Sigmoid colon (tissue), 7 donors: ENCODE measurements around the gene PDE6C. TPM values are rescaled to one million over a fixed set of nuclear protein-coding genes. Genes with fewer than 3 reads are reported as not detected.
"Not testable (repeated sequence)": the region's sequence is repeated elsewhere in the genome, so short reads cannot be mapped to it uniquely, and the experiment has no call there.

ENCODE experiments used
- DNase-seq: peaks from one replicate; pipeline ENCODE4 v3.0.0-alpha.2; 2019
- H3K27ac ChIP-seq, 4 donors: fragments of 200-600 bp; sonication (generic); one replicate each; pipeline ENCODE4 v1.5.1; 2016 to 2019; ENCODE audit warnings: mild to moderate bottlenecking in 1 of 4
- H3K27me3 ChIP-seq, 3 donors: fragments of 200-600 bp; sonication (generic); one replicate each; pipeline ENCODE4 v1.5.1; 2019; ENCODE audit warnings: mild to moderate bottlenecking in 1 of 3
- H3K36me3 ChIP-seq, 4 donors: fragments of 200-600 bp; sonication (generic); one replicate each; pipeline ENCODE4 v1.5.1; 2016 to 2019
- H3K4me1 ChIP-seq, 4 donors: fragments of 200-600 bp; sonication (generic); one replicate each; pipeline ENCODE4 v1.5.1; 2017 to 2019
- H3K4me3 ChIP-seq, 4 donors: fragments of 200-600 bp; sonication (generic); one replicate each; pipeline ENCODE4 v1.5.1; 2017 to 2019; ENCODE audit warnings: mild to moderate bottlenecking in 2 of 4, moderate library complexity in 1 of 4
- H3K9me3 ChIP-seq, 4 donors: fragments of 200-600 bp in 3 of 4; sonication (generic) in 3 of 4; one replicate each; pipeline versions ENCODE4 v1.5.1 to v1.6.1; 2013 to 2019
- EP300 ChIP-seq, 4 donors: sonication (generic); formaldehyde crosslinking; IDR thresholded peaks; one replicate each; pipeline ENCODE4 v1.6.1; 2017; ENCODE audit warnings: antibody characterized with exemption in 4 of 4
- POLR2A ChIP-seq, 2 donors: fragments of 450-650 bp; IDR thresholded peaks; one replicate each; pipeline ENCODE4 v1.6.1; 2016; ENCODE audit warnings: antibody characterized with exemption in 2 of 2, mild to moderate bottlenecking in 2 of 2, moderate library complexity in 2 of 2
- POLR2AphosphoS5 ChIP-seq, 4 donors: sonication (generic); formaldehyde crosslinking; IDR thresholded peaks; one replicate each; pipeline ENCODE4 v1.6.1; 2017; ENCODE audit warnings: antibody characterized with exemption in 4 of 4
- WGBS, 2 donors: extraction: QIAGEN DNeasy Blood & Tissue Kit; methylation state at CpG; one replicate each; pipeline ENCODE4 v1.1.7; 2013; 5-methylcytosine and 5-hydroxymethylcytosine counted together
- intact Hi-C: fragments of 100-400 bp; cut with DNase I; formaldehyde crosslinking; loops from one replicate; pipeline ENCODE4 v1.15.1; 2023
- polyA plus RNA-seq, 3 donors: library from polyadenylated mRNA; stranded (reverse); fragments of 200-250 nt; gene quantifications; one replicate each; pipeline ENCODE4 v1.2.3, GENCODE V29; 2013
- total RNA-seq, 4 donors: library from RNA; depleted of rRNA; stranded (reverse); fragments of >200 nt; gene quantifications; one replicate each; pipeline ENCODE4 v1.1.0, GENCODE V29; 2016
- TF ChIP-seq, protein P1 (sequence below), 4 experiments: fragments of 450-650 bp in 3 of 4; fragments of 200-600 bp in 1 of 4; IDR thresholded peaks; one replicate each; pipeline ENCODE4 v1.5.1; 2016 to 2019; ENCODE audit warnings: antibody characterized with exemption in 4 of 4, mild to moderate bottlenecking in 3 of 4, moderate library complexity in 2 of 4
- donor health status: healthy with polysubstance abuse.
- donor health status: Bipolar disorder and iron deficiency.
- donor health status: healthy.

Gene PDE6C
- total and polyA plus RNA-seq, 7 donors: not detected

DNA sequence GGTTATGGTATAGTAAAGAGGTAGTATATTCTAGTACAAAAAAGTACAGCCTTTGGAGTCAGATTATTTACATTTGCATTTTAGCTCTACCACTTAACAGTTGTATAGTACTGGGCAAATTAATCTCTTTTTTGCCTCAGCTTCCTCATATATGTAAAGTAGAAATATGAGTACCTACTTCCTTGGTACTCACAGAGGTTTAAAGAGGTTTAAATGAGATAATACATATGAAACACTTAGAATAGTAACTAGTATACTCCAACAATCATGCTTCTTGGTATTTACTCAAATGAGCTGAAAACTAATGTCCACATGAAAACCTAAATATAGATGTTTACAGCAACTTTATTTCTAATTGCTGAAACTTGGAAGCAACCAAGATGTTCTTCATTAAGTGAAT is 75.4 kb downstream of the PDE6C start:
- peaks cover 0 to 59% (median 11%) of the 10 kb centered on the region in 4 donors for H3K36me3 ChIP-seq

DNA sequence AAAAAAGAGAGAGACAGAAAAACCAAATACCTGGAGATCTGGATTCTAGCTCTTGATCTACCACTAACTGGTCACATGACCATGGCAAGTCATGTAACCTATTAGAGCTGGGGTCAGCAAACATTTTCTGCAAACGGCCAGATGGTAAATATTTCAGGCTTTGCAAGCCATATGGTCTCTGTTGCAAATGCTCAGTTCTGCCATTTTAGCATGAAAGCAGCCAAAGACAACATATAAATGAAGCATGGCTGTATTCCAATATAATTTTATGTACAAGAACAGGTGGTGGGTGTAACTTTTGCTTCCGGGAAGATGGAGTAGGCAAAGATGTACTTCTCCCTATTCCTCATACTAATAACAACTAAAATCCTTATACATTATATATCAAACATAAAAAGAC is 83.4 kb downstream of the PDE6C start:
- TF ChIP-seq POLR2A (IDR thresholded peaks at IDR 0.05) (no peak), POLR2AphosphoS5 (IDR thresholded peaks at IDR 0.05) (no peak), EP300 (IDR thresholded peaks at IDR 0.05) (no peak)
- TF ChIP-seq, protein P1, sequence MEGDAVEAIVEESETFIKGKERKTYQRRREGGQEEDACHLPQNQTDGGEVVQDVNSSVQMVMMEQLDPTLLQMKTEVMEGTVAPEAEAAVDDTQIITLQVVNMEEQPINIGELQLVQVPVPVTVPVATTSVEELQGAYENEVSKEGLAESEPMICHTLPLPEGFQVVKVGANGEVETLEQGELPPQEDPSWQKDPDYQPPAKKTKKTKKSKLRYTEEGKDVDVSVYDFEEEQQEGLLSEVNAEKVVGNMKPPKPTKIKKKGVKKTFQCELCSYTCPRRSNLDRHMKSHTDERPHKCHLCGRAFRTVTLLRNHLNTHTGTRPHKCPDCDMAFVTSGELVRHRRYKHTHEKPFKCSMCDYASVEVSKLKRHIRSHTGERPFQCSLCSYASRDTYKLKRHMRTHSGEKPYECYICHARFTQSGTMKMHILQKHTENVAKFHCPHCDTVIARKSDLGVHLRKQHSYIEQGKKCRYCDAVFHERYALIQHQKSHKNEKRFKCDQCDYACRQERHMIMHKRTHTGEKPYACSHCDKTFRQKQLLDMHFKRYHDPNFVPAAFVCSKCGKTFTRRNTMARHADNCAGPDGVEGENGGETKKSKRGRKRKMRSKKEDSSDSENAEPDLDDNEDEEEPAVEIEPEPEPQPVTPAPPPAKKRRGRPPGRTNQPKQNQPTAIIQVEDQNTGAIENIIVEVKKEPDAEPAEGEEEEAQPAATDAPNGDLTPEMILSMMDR (IDR thresholded peaks at IDR 0.05): no peak

More for the DNA sequence above, 75.4 kb downstream of the PDE6C start:
- intact Hi-C loops: no loop called here
- H3K9me3 ChIP-seq: no peaks in the 10 kb centered on the region
- no peak overlapping the region for H3K4me3 ChIP-seq
- H3K27ac ChIP-seq: no peak overlapping the region
- no peaks in the 10 kb centered on the region for H3K4me1 ChIP-seq
- TF ChIP-seq, protein P1 (IDR thresholded peaks at IDR 0.05): no peak
- TF ChIP-seq POLR2A (IDR thresholded peaks at IDR 0.05) (no peak), POLR2AphosphoS5 (IDR thresholded peaks at IDR 0.05) (no peak), EP300 (IDR thresholded peaks at IDR 0.05) (no peak)
- no peak for DNase-seq
- H3K27me3 ChIP-seq: no peaks in the 10 kb centered on the region

DNA sequence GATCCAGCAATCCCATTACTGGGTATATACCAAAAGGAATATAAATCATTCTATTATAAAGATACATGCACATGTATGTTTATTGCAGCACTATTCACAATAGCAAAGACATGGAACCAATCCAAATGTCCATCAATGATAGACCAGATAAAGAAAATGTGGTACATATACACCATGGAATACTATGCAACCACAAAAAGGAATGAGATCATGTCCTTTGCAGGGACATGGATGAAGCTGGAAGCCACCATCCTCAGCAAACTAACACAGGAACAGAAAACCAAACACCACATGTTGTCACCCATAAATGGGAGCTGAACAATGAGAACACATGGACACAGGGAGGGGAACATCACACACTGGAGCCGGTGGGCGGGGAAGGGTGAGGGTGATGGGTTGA is 84.2 kb downstream of the PDE6C start:
- intact Hi-C loops, H3K27ac ChIP-seq, H3K9me3 ChIP-seq, H3K4me3 ChIP-seq, DNase-seq, H3K27me3 ChIP-seq: not testable (repeated sequence)
- Histone ChIP-seq H3K4me1 (peaks cover 0 to 16% (median 4%) of the 10 kb centered on the region in 4 donors), H3K36me3 (peaks cover 4 to 75% (median 12%) of the 10 kb centered on the region in 4 donors)
- WGBS, 2 donors: 94 to 97% methylated on average over 2 of the region's 2 CpGs

More for the DNA sequence above, 83.4 kb downstream of the PDE6C start:
- Histone ChIP-seq H3K27ac (no peak overlapping the region), H3K4me1 (peaks cover 0 to 8% (median 0%) of the 10 kb centered on the region in 4 donors), H3K36me3 (peaks cover 4 to 83% (median 16%) of the 10 kb centered on the region in 4 donors), H3K27me3 (no peaks in the 10 kb centered on the region), H3K9me3 (no peaks in the 10 kb centered on the region), H3K4me3 (no peak overlapping the region)
- intact Hi-C loops: no loop called here
- WGBS, 2 donors: 19 to 54% methylated on average over 2 of the region's 2 CpGs
- no peak for DNase-seq

DNA sequence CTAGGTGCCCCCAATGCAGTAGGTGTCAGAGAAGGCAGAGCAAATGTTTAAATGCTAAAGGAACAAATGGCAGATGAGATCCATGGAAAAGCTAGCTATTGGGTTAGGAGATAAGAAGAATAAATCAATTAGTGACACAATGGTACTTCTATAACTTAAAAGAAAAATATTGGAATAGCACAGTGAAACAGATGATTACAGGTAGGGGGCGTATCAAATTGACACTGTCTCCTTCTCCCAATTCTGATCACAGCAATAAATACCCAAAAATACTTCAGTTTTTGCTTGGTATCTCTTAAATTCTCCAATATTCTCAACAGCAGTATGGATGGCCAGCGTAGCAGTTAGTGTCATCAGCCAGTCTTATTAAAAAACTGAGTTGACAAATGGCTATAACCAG is 84.9 kb downstream of the PDE6C start:
- Histone ChIP-seq H3K4me3 (no peak overlapping the region), H3K27me3 (no peaks in the 10 kb centered on the region), H3K9me3 (no peaks in the 10 kb centered on the region), H3K36me3 (peaks cover 4 to 69% (median 12%) of the 10 kb centered on the region in 4 donors), H3K27ac (no peak overlapping the region), H3K4me1 (peaks cover 0 to 19% (median 7%) of the 10 kb centered on the region in 4 donors)
- intact Hi-C loops: no loop called here
- 91 to 93% methylated on average over 2 of the region's 2 CpGs for WGBS, 2 donors
- TF ChIP-seq, protein P1 (IDR thresholded peaks at IDR 0.05): no peak
- TF ChIP-seq EP300 (IDR thresholded peaks at IDR 0.05): no peak
- TF ChIP-seq POLR2AphosphoS5 (IDR thresholded peaks at IDR 0.05): no peak
- TF ChIP-seq POLR2A (IDR thresholded peaks at IDR 0.05): no peak
- no peak for DNase-seq

DNA sequence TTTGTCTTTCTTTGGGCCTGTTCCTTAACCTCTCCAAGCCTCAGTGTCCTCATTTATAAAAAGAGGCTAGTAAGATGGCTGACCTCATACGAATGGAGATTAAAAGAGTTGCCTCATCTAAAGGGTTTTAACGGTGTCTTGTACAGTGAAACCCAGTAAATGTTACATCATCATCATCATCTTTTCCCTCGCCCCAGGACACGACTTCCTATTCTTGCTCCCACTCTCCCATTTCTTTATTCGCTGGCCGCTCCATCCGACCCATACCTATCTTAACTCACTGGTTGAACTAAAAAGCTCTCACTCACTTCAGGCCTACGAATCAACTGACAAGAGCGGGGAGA is 89.5 kb downstream of the PDE6C start:
- Histone ChIP-seq H3K9me3 (no peaks in the 10 kb centered on the region), H3K4me1 (peaks cover 0 to 26% (median 11%) of the 10 kb centered on the region in 4 donors), H3K27me3 (no peaks in the 10 kb centered on the region), H3K36me3 (peaks cover 0 to 28% (median under 1%) of the 10 kb centered on the region in 4 donors), H3K4me3 (peak overlapping the region; percentile 58 to 70 (median 65)), H3K27ac (peak overlapping the region; percentile 85 to 93 (median 89))
- intact Hi-C loops: loop anchor here (1.0 to 10.0 kb wide), 4 partner anchors 53 to 663 kb away; partner anchors contain the start of genes NOC3L and SLC35G1
- TF ChIP-seq EP300 (IDR thresholded peaks at IDR 0.05): no peak
- no peak for TF ChIP-seq POLR2AphosphoS5 (IDR thresholded peaks at IDR 0.05)
- no peak for TF ChIP-seq POLR2A (IDR thresholded peaks at IDR 0.05)
- TF ChIP-seq, protein P1 (IDR thresholded peaks at IDR 0.05): no peak
- WGBS, 2 donors: 0 to 2% methylated on average over 9 of the region's 9 CpGs
- DNase-seq: no peak
